HS-5 (cell line): Measurements from ENCODE around the gene MORN5.

Source experiments
- DNase-seq: peaks from one replicate; pipeline ENCODE4 v3.0.0-alpha.2; 2012; ENCODE audit warnings: low read depth

MORN5 gene

DNA sequence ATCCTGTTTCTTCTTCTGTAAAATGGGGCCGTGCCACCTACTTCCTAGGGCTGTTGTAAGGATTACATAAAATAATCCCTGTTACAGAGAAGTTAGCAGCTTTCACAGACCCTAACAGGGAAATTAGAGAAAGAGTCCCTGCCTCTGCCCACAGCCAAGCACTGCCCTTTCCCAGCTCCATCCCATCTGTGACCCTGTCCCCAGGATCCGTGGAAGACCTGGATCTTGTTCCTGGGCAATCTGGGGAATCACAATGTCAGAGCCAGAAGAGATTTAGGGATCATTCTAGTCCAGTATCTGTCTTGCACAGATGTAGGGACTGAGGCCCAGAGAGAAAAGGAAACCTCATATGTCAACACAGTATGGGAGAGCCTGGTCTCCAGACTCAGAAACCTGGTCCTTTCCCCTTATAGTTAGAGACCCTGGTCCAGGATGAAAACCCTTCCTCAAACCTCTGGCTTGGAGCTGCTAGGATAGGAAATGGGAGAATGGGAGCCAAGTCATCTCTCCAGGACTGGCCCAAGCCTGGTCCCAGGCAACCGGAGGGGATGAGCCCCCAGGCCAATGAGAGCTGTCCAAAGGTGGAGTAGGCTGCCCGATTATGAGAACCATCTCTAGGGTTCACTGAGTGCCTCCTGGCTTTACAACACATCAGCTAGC is 56.6 kb downstream of the MORN5 start:
- no peak for DNase-seq

DNA sequence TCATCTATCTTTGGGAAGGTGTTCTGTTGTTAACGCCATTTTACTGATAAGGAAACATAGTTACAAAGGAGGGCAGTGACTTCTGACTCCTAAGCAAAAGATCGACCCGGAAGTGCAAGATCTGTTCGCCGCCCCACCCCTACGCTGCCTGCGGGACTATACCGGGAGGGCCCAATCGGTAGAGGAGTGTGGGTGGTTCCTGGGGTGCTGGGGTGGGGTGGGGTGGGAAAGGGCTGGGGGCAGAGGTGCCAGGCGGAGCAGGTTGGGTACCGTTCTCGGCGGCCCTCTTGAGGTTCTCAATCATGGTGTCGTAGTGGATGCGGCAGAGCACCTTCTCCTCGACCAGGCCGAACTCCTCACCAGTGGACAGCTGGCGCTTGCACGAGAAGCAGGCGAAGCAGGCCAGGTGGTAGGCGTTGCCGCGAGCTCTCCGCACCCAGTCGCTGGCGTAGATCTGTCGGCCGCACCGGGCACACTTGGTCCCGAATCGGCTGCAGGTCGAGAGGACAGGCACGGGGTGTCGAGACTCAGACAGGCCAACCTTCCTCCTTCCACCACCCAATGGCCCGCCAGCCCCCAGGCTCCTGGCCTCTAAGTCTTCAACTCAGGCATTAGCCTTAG is 57.2 kb downstream of the MORN5 start:
- DNase-seq, result no peak

DNA sequence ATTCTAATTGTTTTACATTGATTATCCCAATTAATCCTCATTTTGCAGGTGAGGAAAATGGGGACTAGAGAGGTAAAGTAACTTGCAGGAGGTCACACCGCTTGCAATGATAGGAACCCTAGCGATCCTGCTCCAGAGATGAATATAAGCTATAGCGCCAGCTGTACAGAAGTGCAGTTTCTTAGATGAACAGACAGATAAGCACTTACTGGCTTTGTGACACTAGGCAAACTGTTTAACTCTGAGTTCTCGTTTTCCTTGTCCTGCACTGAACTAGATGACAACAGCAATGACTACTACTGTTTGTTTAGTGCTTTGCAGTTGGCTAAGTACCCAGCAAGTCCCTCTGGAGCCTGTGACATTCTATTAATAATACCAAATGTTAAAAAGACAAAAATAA is 57.9 kb downstream of the MORN5 start:
- no peak for DNase-seq

DNA sequence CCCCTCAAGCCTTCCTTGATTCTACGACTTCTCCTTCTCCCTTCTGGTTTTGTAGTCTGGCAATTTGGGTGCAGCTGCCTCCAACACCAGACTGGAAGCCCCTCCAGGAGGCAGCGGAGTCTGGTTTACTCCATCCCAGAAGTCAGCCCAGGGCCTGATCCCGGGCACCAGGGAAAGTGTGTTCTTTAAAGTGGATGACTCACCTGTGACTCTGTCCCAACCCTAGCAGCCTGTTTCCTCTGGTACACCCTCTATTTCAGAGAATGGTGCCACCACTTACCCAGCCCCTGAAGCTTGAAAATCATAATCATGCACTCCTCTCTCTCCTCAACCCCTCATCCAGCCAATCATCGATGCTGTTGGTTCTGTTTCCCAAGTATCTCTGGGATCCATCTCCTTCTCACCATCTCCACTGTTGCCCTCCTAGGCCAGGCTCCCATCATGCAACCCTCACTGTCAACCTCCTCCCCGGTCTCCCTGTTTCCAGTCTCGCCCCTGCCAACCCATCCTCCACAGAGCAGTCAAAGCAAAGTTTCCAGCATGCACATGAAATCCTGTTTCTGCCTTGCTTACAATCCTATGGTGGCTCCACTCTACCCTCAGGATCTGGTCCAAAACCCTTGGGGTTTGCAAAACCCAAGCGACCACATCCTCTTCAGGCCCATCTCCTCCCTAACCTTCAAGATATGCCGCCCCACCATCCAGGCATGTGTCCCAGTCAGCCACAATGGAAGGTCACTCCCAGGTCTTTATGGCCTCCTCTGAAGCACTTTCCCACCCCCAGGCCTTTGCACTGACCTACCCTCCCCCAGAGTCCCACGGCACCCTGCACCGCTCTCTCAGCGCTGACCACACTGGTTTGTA is 58.6 kb downstream of the MORN5 start:
- no peak for DNase-seq

DNA sequence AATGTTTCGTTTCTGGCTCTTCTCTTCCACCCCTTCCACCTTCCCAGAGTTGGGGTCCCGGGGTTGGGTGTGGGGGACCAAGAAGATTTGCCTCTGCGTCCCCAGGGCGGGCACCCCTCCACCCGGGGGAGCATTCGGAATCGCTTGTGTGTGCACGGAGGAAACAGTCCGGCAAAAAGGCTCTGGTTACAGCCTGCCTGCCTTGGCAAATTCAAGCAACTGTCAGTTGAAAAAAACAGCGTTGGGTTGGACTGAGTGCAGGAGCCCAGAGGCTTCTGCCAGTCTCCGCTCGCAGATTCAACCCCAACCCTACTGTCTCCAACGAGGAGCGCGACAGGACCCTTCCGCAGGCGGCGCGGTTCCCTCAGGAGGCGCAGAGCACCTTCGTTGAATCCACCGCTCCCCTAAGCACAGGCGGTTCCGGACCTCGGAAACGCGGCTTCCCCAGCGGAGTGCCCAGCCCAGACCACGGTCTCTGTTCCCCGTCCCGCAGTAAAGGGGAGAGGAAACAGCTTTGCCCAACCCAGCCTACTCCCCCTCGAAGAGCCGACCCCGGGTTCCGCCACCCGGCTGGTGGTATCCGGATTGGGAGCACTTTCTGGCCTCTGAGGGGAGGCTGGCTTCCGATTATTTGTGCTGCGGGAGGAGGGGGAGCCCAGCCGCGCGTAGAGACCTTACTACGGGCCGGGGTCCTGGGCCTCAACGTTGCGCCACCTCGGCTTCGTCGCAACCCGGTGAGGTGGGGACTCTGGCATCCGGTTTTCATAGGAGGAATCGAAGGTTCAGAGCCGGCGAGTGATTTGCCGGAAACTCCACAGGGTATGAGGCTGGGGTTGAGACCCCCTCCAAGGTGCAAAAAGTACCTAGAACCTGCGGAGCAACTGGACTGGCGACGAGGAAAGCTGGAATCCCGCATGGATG is 59.5 kb downstream of the MORN5 start:
- DNase-seq, result no peak

DNA sequence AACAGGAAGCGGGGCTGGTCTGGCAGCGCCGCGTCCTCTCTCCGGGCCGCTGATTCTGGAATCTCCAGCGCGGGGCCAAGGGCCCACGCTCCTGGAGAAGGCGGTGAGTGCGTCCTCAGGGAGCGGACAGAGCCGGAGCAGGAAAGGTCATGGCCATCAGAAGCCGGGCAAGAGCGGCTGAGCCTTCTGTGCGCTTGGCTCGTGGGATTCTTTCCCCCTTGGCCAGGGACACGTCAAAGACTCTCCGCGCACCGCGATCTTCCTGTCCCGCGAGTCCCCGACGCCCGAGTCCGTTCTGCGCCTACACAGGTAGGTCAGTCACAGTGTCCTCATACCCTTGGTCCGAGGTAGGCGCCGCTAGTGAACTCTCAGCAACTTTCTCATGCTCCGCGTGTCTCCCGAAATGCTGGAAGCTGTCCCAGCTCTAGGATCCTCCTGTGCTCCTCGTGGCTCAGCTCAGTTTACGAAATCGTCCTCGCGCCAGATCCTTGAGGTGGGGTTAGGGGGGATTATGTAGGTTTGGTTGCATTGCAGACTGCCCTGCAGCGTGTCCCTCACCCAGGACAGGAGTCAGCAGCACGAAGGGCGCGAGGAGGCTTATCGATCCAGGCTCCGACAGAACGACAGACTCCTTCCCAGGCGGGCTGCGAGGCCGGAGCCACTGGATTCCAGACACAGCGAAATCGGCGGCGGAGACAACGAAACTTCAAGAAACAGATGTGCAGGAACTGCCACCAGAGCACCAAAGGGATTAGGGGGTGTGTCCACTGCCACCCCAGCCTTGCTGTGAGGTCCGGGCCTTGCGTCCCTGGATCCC is 60.4 kb downstream of the MORN5 start:
- no peak for DNase-seq

DNA sequence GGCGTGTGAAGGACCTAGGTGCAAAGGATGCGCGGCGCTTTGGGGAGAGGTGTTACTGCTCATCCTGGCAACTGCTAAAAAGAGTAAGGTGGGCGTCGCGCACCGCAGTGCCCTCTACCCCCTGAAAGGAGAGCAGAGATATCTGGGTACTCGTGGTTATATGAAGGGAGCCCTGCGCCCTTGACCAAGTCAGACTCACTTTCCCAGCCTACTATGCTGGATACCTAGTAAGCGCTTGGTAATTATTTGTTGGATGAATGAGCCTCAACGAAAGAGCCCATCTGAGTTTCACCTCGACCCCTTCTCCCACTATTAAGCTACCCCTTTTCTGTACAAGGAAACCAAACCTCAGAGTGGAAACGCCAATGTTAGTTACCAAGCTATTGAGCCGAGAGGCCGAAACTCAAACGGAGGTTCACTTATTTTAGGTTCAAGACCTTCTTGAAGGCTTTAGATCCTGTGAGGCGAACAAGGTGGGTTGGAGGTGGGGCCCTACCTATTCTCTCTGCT is 61.0 kb downstream of the MORN5 start:
- DNase-seq, result no peak

DNA sequence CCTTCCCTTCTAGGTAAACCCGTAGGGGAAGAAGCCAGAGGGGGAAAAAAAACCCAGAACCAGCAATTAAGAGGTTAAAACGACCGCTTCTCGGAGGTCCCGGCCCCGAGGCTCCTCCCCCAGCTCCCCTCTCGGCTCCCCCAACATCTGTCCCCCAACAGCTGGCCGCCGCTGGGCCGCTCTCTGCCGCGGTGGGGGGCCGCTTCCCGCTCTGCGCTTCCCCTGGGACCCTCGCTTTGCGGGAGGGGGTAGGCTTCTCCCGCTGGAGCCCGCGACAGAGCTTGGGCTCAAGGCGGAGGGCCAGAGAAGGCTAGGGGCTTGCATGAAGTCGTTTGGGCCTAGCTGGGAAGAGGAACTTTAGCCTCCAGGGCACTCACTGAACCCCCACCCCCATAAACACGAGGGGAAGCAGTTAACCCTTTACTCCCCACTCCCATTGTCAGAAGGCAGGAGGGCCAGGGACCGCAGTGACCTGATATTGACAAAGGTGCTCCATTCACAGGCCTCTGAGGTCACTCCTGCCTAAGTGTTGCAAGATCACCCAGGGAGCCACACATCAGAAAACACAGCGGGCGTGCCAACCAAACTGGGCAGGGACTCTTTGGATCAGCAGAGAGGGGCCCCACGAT is 61.6 kb downstream of the MORN5 start:
- DNase-seq, result no peak

DNA sequence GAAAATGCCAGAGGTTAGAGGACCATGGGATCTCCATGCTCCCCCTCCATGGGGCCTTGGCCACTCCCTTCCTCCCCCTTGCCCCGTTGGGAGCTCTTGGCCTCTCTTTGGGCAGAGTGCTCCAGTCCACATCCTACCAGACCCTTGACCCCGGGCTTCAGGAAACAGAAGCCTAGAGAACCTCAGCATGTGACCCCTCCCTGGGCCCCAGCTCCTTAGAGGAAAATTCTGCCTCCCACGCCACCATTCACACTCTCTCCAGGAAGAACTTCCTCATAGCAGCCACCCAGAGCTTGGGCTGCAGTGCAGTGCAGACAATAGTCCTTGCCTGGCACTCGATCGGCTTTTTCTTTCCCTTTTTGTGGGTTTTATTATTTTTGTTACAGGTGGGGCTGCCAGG is 63.1 kb downstream of the MORN5 start:
- DNase-seq, result no peak

DNA sequence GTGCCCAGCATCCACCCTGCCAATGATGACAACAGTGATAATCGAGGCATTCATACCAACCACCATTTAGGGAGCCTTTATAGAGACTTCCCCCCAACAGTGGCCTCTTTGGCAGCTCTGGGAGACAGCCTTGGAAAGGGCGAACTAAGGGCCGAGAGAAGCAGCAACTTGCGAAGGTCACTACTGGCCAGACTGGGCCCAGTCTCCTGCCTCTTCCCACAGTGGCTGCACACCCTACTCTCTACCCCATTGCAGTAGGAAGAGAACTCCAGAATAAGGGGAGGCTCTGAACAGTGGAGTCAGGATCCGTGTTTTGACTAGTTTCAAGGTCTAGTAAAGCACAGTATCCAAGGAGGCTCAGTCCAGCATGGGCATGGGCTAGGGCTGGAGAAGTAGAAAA is 63.7 kb downstream of the MORN5 start:
- no peak for DNase-seq

DNA sequence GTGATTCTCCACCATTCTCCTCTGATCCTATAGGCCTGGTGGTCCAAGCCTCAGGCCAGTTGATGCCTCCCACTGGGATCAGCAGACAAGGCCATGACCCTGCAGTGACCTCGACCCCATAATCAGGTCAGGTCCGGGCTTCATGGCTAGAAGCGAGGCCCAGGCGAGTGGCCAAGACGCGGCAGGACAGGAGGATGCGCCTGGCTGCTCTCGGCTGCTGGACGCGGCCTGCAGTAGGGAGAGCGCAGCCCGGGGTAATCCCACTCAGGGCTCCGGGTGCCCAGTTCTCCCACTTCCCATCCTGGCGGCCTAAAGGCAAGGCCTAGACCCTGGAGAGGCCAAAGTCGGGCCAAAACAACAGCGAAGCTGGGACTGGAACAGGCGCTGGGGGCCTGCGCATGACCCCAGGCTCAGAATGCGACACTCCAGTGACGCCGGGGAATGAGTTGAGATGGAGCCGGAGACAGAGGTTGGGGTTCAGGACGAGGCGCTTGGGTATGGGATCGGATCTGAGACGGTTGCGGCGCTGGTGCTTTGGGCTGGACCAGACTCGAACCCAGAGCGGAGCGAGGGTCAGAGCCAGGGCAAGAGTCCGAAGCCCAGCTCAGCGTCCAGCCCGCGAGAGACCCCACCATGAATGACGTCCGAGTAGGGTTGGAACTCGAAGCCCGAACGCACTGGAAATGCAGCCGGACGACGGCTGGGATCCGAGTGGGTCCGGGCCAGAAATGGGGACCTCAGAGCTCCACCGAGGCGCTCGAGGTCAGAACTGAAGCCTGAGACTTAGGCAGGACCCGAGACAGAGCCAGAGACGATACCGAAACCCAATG is 65.8 kb downstream of the MORN5 start:
- DNase-seq, result no peak

DNA sequence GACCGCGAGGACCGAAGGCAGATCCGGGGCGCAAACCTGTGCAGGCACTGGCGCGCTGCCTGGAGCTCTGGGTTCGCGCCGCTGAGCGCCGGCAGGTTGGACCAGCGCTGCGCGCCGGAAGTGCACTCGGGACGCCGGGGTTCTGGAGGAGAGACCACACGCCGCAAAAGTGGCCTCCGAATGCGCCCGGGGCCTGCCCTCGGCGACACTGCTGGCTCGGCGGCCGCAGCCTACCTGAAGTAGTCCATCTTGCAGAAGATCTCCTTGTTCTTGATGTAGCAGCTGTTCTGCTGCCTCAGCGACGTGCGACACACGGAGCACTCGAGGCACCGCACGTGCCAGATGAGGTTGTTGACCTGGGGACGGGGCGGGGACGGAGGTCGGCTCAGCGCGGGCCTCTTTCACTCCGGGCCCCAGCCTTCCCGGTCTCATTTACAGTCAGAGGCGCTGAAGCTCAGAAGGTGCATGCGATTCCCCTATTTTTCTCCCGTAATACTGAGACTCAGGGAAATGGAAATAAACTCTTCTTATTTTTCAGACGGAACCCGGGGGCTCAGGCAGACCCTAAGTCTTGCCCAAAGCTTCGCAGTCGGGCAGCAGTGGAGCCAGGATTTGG is 66.5 kb downstream of the MORN5 start:
- DNase-seq, result no peak

DNA sequence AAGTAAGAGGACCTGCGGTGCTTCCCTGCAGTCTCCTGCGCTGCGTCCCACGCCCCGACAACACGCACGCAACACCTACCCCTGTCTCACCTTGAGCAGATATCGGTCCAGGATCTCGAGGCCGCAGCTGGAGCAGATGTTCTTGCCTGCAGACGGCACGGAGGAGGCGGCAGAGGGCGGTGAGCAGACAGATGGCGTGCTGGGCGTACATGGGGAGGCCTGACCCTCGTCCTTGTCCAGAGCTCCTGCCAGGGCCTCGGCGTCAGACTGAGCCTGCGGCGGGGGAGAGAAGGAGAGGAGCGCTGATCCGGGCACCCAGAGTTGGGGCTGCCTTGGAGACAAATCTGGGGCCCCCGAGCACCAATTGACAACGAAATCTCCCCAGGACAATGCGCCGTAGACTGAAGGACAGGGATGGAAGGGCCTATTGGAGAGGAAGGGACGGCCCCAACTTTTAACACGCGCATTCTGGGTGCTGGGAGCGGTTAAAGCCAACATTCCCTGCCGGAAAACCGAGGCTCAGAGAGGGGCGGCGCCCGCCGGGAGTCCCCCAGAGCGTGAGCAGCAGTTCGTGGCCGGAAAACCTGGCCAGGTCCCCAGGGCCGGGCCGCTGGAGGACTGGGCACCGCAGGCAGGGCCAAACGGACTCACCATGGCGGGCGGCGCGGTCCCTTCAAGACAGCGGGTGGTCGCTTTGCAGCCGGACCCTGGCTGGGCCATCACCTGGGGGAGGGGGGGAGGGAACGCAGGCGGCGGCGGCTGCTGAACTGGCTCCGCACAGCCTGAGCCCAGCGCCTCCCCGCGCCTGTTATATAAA is 67.3 kb downstream of the MORN5 start:
- no peak for DNase-seq

DNA sequence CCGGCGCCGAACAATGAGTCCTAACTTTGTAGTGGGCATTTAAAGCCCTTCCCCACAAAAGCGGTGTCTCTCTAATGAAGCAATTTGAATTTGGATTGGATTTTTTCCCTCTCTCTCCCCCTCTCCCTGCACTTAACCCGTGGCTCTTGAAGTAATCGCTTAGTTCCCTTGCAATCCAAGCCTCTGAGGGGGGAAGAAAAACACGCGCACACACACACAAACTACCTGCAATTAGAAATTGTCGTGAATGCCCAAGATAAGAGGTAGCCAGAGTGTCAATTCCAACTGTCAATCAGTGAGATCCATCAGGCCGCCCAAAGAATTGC is 67.8 kb downstream of the MORN5 start:
- no peak for DNase-seq

DNA sequence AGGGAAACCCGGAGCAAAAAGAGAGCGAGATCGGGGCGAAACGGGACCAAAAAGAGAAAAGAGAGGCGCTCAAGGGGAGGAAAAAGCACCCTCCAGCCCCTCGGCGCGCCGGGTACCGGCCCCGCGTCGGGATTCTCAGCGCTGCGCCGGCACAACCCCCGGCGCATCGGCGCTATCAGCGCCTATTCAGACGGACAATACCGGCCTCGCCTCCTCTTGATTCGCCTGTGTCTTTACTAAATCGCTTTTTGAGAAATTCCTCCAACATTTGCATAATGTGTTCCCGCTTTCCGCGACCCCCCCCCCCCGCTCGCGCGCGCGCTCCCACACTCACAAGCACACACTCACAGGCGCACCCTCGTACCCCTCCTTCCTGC is 68.5 kb downstream of the MORN5 start:
- no peak for DNase-seq

DNA sequence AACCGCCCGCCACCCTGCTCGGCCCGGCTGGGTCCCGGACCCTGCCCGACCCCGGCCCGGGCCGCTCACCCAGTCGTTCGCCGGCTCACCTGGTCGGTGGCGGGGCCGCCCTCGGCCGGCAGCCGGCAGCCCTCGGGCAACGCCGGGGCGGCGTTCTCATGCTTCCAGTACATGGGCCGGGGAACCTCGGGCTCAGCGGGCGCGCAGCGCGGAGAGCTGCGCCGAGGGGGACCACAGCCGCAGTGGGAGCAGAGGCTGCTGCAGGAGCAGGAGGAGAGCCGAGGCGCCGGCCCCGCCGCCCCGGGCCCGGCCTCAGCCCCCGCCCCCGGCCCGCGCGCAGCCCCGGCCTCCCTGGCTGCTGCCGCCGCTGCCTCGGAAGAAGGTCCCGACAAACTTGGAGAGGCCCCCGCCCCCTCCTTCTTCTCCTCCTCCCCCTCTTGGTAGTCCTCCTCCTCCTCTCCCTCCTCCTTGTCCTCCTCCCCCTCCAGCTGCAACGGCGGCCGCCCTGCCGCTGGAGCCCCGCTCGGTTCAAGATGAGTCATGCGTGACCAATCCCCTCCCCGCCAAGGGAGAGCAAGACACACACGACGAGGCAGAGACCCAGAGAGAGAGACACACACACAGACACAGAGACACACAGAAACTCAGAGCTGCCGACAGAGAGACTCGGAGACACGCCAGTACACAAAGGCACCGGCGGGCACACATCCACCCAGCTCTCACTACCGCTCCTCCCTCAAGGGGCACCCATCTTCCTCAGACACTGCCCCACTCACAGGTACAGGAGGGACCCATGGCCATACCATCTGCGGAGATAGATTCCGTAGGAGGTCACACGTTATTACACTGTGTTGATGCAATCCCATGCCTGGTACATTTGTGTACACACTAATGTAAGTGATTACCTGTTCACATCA is 69.1 kb downstream of the MORN5 start, which contains the start of gene LHX6:
LHX6 (minus strand) TSS at position 390 of the 917 bp plus-strand sequence; CDS start at position 173, 217 bp downstream.
- DNase-seq, result no peak

DNA sequence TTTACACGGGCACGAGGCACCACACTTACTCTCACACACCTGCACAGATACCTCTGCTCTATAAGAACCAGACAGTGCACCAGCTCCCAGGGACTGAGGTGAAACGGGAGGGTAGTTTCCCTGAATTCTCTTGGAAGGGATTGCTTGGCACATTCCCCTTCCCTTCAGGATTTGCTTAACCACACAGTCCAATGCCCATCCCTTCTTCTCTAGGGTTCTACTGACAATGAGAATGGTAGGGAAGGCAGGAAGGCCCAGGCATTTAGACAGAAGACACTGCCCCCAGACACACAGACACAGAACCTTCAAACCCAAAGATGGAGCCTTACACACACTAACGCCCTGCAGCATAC is 69.8 kb downstream of the MORN5 start:
- DNase-seq, result no peak
